NOMO-1 treated with dmso at 0.1 percent for 144 hours (cell line): Measurements from ENCODE around the gene LSM2.
"Not testable (repeated sequence)": the region's sequence is repeated elsewhere in the genome, so short reads cannot be mapped to it uniquely, and the experiment has no call there.

Experiments used
- DNase-seq: peaks from one replicate; lab custom pipeline; 2025; ENCODE audit not compliant: unreplicated experiment; lab: John Stamatoyannopoulos, UW

The LSM2 gene

DNA sequence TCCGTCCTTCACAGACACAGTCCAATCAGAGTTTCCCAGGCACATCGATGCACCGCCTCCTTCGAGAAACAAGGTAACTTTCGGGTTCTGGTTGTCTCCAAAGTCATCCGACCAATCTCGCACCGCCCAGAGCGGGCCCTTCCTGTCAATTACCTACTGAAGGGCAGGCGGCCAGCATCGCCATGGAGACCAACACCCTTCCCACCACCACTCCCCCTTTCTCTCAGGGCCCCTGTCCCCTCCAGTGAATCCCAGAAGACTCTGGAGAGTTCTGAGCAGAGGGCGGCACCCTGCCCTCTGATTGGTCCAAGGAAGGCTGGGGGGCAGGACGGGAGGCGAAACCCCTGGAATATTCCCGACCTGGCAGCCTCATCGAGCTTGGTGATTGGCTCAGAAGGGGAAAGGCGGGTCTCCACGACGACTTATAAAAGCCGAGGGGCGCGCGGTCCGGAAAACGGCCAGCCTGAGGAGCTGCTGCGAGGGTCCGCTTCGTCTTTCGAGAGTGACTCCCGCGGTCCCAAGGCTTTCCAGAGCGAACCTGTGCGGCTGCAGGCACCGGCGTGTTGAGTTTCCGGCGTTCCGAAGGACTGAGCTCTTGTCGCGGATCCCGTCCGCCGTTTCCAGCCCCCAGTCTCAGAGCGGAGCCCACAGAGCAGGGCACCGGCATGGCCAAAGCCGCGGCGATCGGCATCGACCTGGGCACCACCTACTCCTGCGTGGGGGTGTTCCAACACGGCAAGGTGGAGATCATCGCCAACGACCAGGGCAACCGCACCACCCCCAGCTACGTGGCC, 20.7 kb upstream of the LSM2 start, which contains the start of gene HSPA1B:
Gene HSPA1B (plus strand): TSS at position 453 of the 794 bp plus-strand sequence. CDS start 213 bp downstream, at position 666.
- peak; percentile 100 for DNase-seq

DNA sequence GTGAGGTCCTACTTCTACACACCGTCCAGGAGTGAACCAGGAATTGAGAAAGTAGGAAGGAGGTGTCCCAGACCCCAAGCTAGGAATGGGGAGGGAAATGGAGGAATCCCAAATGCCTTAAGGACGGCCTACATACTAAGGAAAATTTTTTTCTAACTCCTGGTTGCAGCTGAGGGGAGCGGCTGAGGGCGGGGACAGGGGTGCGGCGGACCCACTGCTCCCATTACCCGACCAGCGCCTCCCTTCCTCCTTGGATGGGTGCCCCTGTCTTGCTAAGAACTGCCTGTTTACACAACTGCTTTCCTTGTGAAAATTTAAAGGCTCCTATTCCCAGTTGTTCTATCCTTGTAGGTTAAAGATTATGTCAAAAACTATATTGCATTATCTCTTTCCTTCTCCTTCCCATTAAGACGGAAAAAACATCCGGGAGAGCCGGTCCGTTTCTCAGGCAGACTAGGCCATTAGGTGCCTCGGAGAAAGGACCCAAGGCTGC, 20.1 kb upstream of the LSM2 start:
- no peak for DNase-seq

DNA sequence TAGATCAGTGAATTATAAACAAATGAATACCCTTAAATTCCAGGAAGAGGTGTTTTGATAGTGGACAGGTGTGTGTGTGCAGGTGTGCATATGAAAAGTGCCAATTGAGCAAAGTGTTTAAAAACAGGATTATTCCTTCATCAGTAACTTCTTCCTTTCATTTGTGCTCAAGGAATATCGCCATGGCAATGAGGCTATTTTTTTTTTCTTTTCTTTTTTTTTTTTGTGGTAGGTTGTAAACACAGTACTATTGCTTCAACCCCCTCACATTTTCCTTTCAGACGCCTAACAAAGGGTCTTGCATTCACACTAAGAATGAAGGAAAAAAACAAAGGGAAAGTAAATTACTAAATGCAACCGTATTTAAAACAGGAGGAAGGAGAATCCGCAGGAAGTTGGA, 18.8 kb upstream of the LSM2 start:
- no peak for DNase-seq

DNA sequence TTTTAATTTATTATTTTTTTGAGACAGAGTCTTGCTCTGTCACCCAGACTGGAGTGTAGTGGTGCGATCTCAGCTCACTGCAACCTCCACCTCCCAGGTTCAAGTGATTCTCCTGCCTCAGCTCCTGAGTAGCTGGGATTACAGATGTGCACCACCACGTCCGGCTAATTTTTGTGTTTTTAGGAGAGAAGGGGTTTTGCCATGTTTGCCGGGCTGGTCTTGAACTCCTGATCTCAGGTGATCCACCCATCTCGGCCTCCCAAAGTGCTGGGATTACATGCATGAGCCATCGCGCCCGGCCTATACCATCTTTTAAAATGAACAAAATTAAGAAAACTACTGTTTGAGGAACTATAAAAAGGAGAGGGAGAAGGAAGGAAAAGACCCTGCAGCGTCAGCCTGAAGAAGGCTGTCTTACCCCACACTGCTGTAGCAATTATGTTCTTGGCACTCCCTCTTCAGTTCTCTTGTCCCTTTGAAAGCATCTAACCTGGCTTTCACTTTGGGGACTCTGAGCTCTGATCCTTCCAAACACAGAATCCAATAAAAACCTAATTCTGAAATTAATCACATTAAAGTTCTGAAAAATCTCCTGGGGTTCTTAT, 16.9 kb upstream of the LSM2 start:
- peak; percentile 46 for DNase-seq

DNA sequence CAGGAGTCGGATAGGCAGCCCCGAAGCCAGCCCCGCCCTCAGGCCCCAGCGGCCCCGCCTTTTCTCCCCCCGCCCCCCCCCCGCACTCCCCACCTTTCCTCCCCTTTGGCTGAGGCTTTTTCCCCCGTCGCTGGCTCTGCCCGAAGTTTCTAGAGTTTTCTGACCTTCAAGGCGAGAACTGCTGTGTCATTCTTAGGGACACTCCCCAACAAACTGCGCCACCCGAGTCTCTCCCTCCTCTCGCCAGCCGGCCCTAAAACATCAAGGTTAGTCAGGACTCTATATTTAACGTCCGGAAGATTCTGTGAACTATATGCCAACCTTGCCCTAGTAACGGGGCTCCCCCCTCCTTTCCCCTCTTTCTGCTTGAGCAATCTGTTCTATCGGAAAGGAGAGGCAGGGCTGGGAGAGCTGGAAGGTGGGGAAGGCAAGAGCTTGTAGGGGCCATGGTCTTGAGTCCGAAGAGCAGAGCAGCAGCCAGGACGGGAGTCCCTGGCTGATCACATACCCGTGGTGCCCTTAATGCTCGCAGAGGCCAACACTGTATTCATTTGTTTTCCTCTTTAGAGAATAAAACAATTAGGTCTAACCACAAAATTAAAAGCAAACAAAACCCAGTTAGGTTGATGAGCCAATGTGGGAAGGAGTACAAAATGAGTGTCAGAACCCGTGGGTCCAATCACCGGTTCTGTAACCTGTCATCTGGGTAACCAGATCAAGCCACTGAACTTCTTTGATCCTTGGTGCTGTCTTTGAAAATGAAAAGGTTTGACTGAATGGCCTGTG, 15.5 kb upstream of the LSM2 start:
- DNase-seq, result peak; percentile 84

DNA sequence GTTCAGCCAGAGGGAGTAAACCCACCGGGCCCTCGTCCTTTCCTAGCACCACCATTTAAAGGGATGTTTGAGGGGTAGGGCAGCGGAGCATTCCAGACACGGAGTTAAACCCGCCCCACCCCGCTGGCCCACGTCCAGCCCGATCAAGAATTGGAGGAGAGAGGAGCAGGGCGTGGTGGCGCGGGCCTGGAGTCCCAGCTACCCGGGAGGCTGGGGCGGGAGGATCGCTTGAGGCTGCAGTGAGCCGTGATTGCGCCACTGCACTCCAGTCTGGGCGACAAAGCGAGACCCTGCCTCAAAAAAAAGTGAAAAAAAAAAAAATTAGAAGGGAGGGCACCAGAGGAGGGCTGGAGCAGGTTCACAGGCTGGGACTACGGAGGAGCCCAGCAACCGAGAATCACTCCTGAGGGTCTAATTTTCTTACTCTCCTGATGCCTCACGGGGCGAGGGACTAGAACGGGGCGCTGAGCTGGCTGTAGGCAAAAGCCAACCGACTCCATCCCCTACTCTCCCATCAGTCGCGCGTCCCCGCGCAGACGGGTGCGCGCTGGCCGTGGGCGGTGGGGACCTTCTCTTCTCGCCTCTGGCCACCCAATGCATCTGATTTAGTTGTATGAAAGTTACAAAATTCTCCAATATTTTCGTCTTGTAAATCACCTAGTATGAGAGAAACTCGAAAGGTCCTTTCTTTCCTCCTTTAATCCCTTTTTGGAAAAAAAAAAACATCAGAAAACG, 14.7 kb upstream of the LSM2 start:
- no peak for DNase-seq

DNA sequence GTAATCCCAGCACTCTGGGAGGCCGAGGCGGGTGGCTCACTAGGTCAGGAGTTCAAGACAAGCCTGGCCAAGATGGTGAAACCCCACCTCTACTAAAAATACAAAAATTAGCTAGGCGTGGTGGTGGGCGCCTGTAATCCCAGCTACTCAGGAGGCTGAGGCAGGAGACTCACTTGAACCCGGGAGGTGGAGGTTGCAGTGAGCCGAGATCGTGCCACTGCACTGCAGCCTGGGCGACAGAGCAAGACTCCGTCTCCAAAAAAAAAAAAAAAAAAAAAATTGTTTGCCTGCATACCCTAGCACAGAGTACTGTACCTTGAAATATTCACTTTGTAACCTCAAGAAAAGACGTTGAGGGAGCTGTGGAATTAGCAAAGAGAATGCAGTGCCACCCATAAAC, 13.6 kb upstream of the LSM2 start:
- not testable (repeated sequence) for DNase-seq

DNA sequence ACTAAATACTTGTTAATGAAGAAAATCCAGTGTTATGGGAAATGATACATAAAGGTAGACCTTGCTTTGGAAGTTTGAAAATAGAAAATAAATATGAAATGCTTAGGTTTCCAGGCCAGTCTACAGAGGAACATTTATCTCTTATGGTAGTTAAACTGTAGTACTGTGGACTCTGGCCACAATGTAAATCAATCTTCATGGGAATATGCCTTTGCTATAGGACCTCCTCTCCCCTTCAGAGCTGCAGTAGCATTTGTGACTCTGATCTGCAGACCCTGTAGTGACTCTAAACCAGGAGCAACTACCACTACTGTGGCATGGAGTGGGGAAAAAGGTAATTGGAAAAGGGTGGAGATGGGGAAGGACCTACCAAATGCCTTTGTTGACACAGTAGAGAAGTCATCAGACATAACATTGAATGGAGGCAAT, 13.1 kb upstream of the LSM2 start:
- no peak for DNase-seq

DNA sequence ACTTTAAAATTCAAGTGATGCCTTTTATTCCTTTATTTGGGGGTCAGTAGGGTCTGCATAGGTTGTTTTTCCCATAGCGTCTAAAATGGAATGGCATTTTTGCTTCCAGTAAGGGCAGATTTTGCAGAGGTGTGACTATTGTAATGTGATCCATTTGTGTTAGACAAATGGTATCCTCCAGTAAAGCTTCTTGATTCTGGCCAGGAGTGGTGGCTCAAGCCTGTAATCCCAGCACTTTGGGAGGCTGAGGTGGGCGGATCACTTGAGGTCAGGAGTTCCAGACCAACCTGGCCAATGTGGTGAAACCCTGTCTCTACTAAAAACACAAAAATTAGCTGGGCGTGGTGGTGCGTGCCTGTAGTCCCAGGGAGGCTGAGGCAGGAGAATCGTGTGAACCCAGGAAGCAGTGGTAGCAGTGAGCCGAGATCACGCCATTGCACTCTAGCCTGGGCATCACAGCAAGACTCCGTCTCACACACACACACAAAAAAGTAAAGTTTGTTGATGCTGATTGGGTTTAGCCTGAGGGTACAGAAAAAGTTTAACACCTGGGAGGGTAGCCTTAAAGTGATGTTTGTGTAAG, 11.3 kb upstream of the LSM2 start:
- not testable (repeated sequence) for DNase-seq

DNA sequence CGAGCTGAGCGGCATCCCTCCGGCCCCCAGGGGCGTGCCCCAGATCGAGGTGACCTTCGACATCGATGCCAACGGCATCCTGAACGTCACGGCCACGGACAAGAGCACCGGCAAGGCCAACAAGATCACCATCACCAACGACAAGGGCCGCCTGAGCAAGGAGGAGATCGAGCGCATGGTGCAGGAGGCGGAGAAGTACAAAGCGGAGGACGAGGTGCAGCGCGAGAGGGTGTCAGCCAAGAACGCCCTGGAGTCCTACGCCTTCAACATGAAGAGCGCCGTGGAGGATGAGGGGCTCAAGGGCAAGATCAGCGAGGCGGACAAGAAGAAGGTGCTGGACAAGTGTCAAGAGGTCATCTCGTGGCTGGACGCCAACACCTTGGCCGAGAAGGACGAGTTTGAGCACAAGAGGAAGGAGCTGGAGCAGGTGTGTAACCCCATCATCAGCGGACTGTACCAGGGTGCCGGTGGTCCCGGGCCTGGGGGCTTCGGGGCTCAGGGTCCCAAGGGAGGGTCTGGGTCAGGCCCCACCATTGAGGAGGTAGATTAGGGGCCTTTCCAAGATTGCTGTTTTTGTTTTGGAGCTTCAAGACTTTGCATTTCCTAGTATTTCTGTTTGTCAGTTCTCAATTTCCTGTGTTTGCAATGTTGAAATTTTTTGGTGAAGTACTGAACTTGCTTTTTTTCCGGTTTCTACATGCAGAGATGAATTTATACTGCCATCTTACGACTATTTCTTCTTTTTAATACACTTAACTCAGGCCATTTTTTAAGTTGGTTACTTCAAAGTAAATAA, 10.6 kb upstream of the LSM2 start:
- peak; percentile 37 for DNase-seq

DNA sequence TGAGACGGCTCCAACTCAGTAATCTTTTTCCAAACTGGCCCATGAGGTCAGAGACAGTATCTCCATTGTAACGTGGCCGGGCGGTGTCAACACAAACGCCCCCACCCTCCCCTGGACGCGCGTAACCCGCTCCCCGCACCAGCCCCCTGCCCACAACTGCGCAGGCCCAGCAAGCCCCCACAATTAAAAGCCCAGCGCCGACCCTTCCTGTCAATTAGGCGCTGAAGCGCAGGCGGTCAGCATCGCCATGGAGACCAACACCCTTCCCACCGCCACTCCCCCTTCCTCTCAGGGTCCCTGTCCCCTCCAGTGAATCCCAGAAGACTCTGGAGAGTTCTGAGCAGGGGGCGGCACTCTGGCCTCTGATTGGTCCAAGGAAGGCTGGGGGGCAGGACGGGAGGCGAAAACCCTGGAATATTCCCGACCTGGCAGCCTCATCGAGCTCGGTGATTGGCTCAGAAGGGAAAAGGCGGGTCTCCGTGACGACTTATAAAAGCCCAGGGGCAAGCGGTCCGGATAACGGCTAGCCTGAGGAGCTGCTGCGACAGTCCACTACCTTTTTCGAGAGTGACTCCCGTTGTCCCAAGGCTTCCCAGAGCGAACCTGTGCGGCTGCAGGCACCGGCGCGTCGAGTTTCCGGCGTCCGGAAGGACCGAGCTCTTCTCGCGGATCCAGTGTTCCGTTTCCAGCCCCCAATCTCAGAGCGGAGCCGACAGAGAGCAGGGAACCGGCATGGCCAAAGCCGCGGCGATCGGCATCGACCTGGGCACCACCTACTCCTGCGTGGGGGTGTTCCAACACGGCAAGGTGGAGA, 8.5 kb upstream of the LSM2 start, which contains the start of the genes HSPA1A and HSPA1L:
Gene HSPA1A (plus strand): TSS at position 519 of the 814 bp plus-strand sequence. CDS start 214 bp downstream, at position 733.
Gene HSPA1L (minus strand): TSS at position 259 of the 814 bp plus-strand sequence. CDS start 3,311 bp downstream, outside the sequence.
- DNase-seq, result peak; percentile 54

DNA sequence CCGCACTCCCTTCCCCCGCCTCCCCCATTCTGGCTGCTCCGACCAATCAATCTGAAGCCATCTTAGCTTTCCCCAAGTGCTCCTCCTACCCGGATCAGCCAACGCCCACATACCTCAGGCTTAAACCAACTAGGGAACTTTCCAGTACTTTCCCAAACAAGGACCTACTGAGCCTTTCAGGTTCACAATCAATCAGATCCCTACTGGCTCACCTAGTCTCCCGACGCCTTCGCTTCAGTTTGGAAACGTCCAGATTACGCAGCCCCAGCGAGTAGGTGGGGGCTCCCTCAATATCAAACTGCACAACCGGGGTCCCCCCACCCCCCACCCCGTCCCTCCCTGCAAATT, 7.9 kb upstream of the LSM2 start:
- peak; percentile 54 for DNase-seq

DNA sequence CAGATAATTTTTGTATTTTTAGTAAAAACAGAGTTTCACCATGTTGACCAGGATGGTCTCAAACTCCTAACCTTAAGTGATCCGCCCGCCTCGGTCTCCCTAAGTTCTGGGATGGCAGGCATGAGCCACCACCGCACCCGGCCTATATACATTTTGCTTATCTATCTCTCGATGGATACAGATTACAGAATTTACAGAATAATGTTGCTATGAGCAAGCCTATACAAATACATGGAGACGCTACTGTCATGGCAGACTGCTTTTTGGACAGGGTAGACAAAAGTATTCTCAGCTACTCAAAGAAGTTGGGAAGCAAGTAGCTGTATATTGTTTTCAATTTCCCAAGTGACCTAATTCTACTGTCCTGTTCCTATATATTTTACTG, 6.7 kb upstream of the LSM2 start:
- no peak for DNase-seq

DNA sequence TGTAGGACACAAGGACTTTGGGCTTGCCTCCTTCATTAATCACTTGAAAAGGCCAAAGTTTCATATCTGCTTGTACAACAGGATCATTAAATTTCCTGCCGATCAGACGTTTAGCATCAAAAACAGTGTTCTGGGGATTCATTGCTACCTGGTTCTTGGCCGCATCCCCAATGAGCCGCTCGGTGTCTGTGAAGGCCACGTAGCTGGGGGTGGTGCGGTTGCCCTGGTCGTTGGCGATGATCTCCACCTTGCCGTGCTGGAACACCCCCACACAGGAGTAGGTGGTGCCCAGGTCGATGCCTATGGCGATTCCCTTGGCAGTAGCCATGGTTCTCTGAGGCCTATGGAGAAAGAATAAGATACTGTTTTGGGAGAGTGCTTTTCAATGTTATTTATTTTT, 4.9 kb upstream of the LSM2 start:
- DNase-seq, result no peak

DNA sequence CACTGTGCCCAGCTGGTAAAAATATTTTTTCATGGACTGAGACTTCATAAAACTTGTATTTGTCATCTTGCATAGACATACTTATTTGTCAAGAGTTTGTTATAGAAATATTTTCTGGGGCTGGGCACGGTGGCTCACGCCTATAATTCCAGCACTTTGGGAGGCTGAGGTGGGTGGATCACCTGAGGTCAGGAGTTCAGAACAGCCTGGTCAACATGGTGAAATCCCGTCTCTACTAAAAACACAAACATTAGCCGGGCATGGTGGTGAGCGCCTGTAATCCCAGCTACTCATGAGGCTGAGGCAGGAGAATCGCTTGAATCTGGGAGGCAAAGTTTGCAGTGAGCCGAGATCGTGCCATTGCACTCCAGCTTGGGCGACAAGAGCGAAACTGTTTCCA, 1.8 kb upstream of the LSM2 start:
- not testable (repeated sequence) for DNase-seq

DNA sequence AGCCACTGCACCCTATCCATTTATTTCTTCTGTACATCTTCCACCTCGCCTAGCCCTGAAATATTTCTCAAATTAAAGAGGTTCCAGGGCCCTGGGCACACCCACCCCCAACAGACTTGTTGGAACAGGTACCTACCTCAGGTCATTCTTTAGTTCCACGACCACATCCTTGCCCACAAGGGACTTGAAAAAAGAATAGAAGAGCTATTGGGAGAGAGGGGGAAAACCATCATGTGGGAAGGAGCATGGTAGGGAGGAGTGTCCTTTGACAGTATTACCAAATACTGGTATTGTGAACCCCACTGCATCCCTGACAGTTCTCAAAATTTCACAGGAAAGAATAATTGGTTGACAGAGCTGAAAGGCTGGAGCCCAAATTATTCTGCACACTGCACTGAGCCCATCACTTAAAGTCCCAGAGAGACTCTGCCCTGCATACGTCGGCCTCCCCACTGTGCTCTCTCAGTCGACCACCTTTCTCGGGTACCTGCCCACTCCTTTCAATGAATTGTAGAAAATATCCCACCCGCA, 762 bp downstream of the LSM2 start:
- DNase-seq, result no peak

DNA sequence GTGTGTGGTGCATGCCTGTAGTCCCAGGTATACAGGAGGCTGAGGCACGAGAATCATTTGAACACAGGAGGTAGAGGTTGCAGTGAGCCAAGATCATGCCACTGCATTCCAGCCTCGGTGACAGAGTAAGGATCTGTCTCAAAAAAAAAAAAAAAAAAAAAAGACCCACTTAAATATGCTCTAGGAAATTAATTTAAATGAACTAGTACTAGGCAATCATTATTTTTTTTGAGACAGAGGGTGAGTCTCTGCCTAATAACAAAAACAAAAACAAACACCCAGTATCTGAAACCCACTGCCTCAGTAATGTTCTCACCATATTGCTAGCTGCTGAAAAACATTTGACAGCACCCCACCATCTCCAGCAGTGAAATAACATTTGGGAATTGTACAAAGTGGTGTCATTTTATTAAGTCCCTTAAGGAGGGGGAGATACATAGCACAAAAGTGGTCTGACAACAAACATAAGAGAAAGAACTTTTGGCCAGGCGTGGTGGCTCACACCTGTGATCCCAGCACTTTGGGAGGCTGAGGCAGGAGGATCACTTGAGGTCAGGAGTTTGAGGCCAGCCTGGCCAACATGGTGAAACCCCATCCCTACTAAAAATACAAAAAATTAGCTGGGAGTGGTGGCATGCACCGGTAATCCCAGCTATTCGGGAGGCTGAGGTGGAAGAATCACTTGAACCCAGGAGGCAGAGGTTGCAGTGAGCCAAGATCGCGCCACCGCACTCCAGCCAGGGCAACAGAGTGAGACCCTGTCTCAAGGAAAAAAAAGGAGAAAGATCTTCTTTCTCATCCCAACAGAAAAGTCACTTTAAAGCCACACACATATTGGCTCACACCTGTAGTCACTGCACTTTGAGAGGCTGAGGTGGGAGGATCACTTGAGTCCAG, 5.5 kb downstream of the LSM2 start:
- not testable (repeated sequence) for DNase-seq
